Uterus (tissue), 2 donors: ENCODE data around the gene FBRS.

ENCODE experiments used
- CTCF ChIP-seq, 4 experiments: fragments of 200-600 bp in 2 of 4; fragments of 450-650 bp in 2 of 4; sonication (generic) in 2 of 4; IDR thresholded peaks; one replicate each; pipeline ENCODE4 v1.5.1; 2016 to 2019; ENCODE audit warnings: antibody characterized with exemption in 4 of 4, mild to moderate bottlenecking in 2 of 4, moderate library complexity in 1 of 4
- POLR2A ChIP-seq, 2 donors: fragments of 450-650 bp; IDR thresholded peaks; one replicate each; pipeline ENCODE4 v1.6.1; 2016; ENCODE audit warnings: antibody characterized with exemption in 2 of 2, mild to moderate bottlenecking in 1 of 2, moderate library complexity in 1 of 2

- TF ChIP-seq POLR2A (IDR thresholded peaks at IDR 0.05) (no peak), CTCF (IDR thresholded peaks at IDR 0.05) (no peak)
These were observed 11.0 kb upstream of the FBRS start for GRCh38 chr16:30647274-30647571.
